HEK293 (cell line): ENCODE results near the gene SLC30A3.

Experiments used
- CTCF ChIP-seq: fragments of 450-650 bp; formaldehyde crosslinking; IDR thresholded peaks from 2 replicates; pipeline ENCODE4 v1.5.1; 2016; ENCODE audit warnings: missing biosample characterization, missing genetic modification characterization
- GFI1B ChIP-seq: fragments of 450-650 bp; formaldehyde crosslinking; IDR thresholded peaks from 2 replicates; pipeline ENCODE4 v1.5.1; 2016; ENCODE audit warnings: missing biosample characterization, missing genetic modification characterization
- PRDM1 ChIP-seq: fragments of 450-650 bp; formaldehyde crosslinking; IDR thresholded peaks from 2 replicates; pipeline ENCODE4; 2016; ENCODE audit warnings: missing biosample characterization, missing genetic modification characterization
- RBAK ChIP-seq: fragments of 450-650 bp; formaldehyde crosslinking; IDR thresholded peaks from 2 replicates; pipeline ENCODE4 v1.5.1; 2016; ENCODE audit warnings: missing biosample characterization, missing genetic modification characterization
- YY1 ChIP-seq: fragments of 450-650 bp; formaldehyde crosslinking; IDR thresholded peaks from 2 replicates; pipeline ENCODE4 v1.5.1; 2018; ENCODE audit warnings: missing biosample characterization, missing genetic modification characterization
- ZNF175 ChIP-seq: fragments of 450-650 bp; formaldehyde crosslinking; IDR thresholded peaks from 2 replicates; pipeline ENCODE4 v1.5.1; 2016; ENCODE audit warnings: missing biosample characterization, missing genetic modification characterization
- TF ChIP-seq, protein P1 (sequence below): fragments of 450-650 bp; formaldehyde crosslinking; conservative IDR thresholded peaks from 2 replicates; pipeline ENCODE4 v1.5.1; 2016; ENCODE audit warnings: low read depth, missing biosample characterization, missing genetic modification characterization

DNA sequence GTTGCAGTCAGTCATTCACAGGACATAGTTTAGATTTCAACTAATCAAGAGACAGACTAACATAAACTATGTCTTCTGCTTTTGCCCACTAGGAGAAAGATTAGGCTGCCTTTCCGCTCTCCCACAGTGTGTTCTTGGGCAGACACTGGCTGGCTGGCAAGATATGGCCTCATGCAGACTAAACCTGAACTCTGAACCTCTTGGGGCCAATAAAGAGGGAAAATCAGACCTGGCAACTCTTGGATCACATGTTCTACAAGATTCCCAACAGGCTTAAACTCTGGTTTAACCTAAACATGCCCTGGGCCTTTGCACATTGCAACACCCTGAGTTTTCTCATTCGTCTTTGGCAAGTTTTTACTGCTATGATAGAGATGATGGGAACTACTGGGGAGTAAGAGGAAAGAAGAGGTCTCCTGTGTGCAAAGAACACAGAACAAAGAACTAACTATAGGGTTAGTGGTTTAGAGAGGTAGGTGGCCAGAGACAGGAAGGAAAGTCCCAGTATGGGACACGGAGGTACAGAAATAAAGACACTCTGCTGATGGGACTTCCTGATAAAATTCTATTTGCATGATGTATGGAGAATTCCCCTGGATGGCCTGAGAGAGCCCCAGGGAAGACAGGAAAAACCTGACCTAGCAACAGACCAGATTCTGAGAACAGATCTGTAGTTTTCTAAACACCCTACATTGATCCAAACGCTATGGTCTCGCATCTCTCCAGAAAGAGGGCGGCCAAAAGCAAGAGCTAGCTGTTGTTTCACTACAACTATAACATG is 53.0 kb downstream of the SLC30A3 start:
- no peak for TF ChIP-seq ZNF175 (tag by site-specific recombination)
- TF ChIP-seq CTCF (tag by site-specific recombination) = no peak
- no peak for TF ChIP-seq RBAK (tag by site-specific recombination)
- TF ChIP-seq, protein P1, sequence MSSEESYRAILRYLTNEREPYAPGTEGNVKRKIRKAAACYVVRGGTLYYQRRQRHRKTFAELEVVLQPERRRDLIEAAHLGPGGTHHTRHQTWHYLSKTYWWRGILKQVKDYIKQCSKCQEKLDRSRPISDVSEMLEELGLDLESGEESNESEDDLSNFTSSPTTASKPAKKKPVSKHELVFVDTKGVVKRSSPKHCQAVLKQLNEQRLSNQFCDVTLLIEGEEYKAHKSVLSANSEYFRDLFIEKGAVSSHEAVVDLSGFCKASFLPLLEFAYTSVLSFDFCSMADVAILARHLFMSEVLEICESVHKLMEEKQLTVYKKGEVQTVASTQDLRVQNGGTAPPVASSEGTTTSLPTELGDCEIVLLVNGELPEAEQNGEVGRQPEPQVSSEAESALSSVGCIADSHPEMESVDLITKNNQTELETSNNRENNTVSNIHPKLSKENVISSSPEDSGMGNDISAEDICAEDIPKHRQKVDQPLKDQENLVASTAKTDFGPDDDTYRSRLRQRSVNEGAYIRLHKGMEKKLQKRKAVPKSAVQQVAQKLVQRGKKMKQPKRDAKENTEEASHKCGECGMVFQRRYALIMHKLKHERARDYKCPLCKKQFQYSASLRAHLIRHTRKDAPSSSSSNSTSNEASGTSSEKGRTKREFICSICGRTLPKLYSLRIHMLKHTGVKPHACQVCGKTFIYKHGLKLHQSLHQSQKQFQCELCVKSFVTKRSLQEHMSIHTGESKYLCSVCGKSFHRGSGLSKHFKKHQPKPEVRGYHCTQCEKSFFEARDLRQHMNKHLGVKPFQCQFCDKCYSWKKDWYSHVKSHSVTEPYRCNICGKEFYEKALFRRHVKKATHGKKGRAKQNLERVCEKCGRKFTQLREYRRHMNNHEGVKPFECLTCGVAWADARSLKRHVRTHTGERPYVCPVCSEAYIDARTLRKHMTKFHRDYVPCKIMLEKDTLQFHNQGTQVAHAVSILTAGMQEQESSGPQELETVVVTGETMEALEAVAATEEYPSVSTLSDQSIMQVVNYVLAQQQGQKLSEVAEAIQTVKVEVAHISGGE (tag by site-specific recombination) = no peak
- no peak for TF ChIP-seq YY1 (tag by site-specific recombination)
- TF ChIP-seq PRDM1 (tag by site-specific recombination) = no peak
- no peak for TF ChIP-seq GFI1B
